ENCODE data around the gene TRIP12. TPM values are rescaled to one million over a fixed set of nuclear protein-coding genes. Genes with fewer than 3 reads are reported as not detected.

Gene TRIP12
- total RNA-seq, 1 donor: 249 TPM

DNA sequence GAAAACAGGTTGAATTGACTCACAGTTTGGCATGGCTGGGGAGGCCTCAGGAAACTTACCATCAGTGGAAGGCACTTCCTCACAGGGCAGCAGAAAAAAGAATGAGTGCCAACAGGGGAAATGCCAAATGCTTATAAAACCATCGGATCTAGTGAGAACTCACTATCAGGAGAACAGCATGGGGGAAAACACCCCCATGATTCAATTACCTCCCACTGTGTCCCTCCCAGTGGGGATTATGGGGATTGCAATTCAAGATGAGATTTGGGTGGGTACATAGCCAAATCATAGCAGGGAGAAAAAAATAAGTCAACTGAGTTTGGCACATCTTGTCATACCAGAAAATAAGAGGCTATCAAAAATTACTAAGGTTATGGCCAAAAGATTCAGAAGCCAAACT, 96.3 kb downstream of the TRIP12 start:
- Histone ChIP-seq H2AFZ (ENCODE audit: low read length) (no peak overlapping the region), H3K4me1 (ENCODE audit: insufficient read depth, low read length) (peaks cover 13% of the 10 kb centered on the region), H3K27ac (ENCODE audit: low read depth, low read length) (no peak overlapping the region), H3K27me3 (ENCODE audit: insufficient read depth, low read length) (no peaks in the 10 kb centered on the region), H3K79me2 (ENCODE audit: insufficient read depth, low read length) (peaks cover 10% of the 10 kb centered on the region), H3K36me3 (ENCODE audit: insufficient read depth, low read length) (peaks cover 49% of the 10 kb centered on the region), H4K20me1 (ENCODE audit: insufficient read depth, low read length) (peaks cover 5% of the 10 kb centered on the region), H3K4me2 (ENCODE audit: insufficient read depth, low read length) (no peak overlapping the region), H3K9me3 (ENCODE audit: low read depth, low read length) (no peaks in the 10 kb centered on the region), H3K4me3 (ENCODE audit: insufficient read depth, low read length) (no peak overlapping the region)
- DNase-seq (ENCODE audit: insufficient read length, low spot score, missing footprints): no peak
- no peak for TF ChIP-seq CTCF (IDR thresholded peaks at IDR 0.05; ENCODE audit: extremely low read depth, low read depth, low read length)

- H3K79me2 ChIP-seq (ENCODE audit: insufficient read depth, low read length): peaks cover 10% of the 10 kb centered on the region
- no peak overlapping the region for H3K27ac ChIP-seq (ENCODE audit: low read depth, low read length)
- DNase-seq (ENCODE audit: insufficient read length, low spot score, missing footprints): peak; percentile 32
- no peak overlapping the region for H3K4me2 ChIP-seq (ENCODE audit: insufficient read depth, low read length)
- no peaks in the 10 kb centered on the region for H3K27me3 ChIP-seq (ENCODE audit: insufficient read depth, low read length)
- H3K36me3 ChIP-seq (ENCODE audit: insufficient read depth, low read length): peaks cover 40% of the 10 kb centered on the region
- no peak overlapping the region for H2AFZ ChIP-seq (ENCODE audit: low read length)
- H3K4me3 ChIP-seq (ENCODE audit: insufficient read depth, low read length): no peak overlapping the region
- peaks cover 15% of the 10 kb centered on the region for H3K4me1 ChIP-seq (ENCODE audit: insufficient read depth, low read length)
- H3K9me3 ChIP-seq (ENCODE audit: low read depth, low read length): no peaks in the 10 kb centered on the region
- no peak for TF ChIP-seq CTCF (IDR thresholded peaks at IDR 0.05; ENCODE audit: extremely low read depth, low read depth, low read length)
- H4K20me1 ChIP-seq (ENCODE audit: insufficient read depth, low read length): peaks cover 12% of the 10 kb centered on the region
These were observed 100.5 kb downstream of the TRIP12 start for GRCh38 chr2:229821316-229821715.

DNA sequence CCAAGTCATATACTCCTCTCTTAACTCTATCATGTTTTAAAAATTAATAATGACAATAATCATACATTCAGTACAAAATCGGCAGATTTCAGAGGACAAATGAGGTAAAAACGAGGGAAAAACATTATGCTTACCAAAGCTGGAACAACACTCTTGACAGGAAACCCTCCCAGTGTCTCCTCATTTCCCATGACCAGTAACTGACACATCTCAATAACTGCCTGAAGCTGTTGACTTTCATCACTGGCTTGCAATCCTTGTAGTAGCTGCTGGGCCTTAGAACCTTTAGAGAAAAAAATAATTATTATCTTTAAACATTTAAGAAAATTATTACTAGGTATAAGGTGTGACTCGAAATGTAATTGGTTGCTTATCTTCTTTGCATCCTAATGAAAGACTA, 103.6 kb downstream of the TRIP12 start:
- Histone ChIP-seq H3K9me3 (ENCODE audit: low read depth, low read length) (no peaks in the 10 kb centered on the region), H4K20me1 (ENCODE audit: insufficient read depth, low read length) (peaks cover 11% of the 10 kb centered on the region), H3K4me3 (ENCODE audit: insufficient read depth, low read length) (no peak overlapping the region), H3K4me1 (ENCODE audit: insufficient read depth, low read length) (peaks cover 30% of the 10 kb centered on the region), H3K4me2 (ENCODE audit: insufficient read depth, low read length) (no peak overlapping the region), H3K36me3 (ENCODE audit: insufficient read depth, low read length) (peaks cover 41% of the 10 kb centered on the region), H2AFZ (ENCODE audit: low read length) (no peak overlapping the region), H3K27me3 (ENCODE audit: insufficient read depth, low read length) (no peaks in the 10 kb centered on the region), H3K79me2 (ENCODE audit: insufficient read depth, low read length) (peaks cover 4% of the 10 kb centered on the region), H3K27ac (ENCODE audit: low read depth, low read length) (no peak overlapping the region)
- TF ChIP-seq CTCF (IDR thresholded peaks at IDR 0.05; ENCODE audit: extremely low read depth, low read depth, low read length): no peak
- no peak for DNase-seq (ENCODE audit: insufficient read length, low spot score, missing footprints)

GRCh38 chr2:229815858-229816257, 106.0 kb downstream of the TRIP12 start:
- Histone ChIP-seq H3K27me3 (ENCODE audit: insufficient read depth, low read length) (no peaks in the 10 kb centered on the region), H3K4me3 (ENCODE audit: insufficient read depth, low read length) (no peak overlapping the region), H3K9me3 (ENCODE audit: low read depth, low read length) (no peaks in the 10 kb centered on the region), H3K36me3 (ENCODE audit: insufficient read depth, low read length) (peaks cover 48% of the 10 kb centered on the region), H3K4me2 (ENCODE audit: insufficient read depth, low read length) (no peak overlapping the region), H2AFZ (ENCODE audit: low read length) (no peak overlapping the region), H3K27ac (ENCODE audit: low read depth, low read length) (peak overlapping the region; percentile 56), H3K4me1 (ENCODE audit: insufficient read depth, low read length) (peaks cover 20% of the 10 kb centered on the region), H4K20me1 (ENCODE audit: insufficient read depth, low read length) (peaks cover 11% of the 10 kb centered on the region), H3K79me2 (ENCODE audit: insufficient read depth, low read length) (no peaks in the 10 kb centered on the region)
- DNase-seq (ENCODE audit: insufficient read length, low spot score, missing footprints): no peak
- no peak for TF ChIP-seq CTCF (IDR thresholded peaks at IDR 0.05; ENCODE audit: extremely low read depth, low read depth, low read length)

All from osteoblast (primary cell).